Activated CD8-positive, alpha-beta memory T cell treated with anti-CD3 and anti-CD28 coated beads, Interleukin-2, amount 50 U/mL, for 1 hour (primary cell): ENCODE measurements around the gene MRPL3.
A peak's percentile ranks its signal among the peaks of the same experiment; 100 is the strongest.

Experiments
- DNase-seq: peaks from one replicate; pipeline ENCODE4 v3.0.0-alpha.2; 2020; ENCODE audit errors: extremely low read depth

Gene MRPL3

GRCh38 chr3:131502530-131503319 is at the start of gene MRPL3:
Gene MRPL3 (minus strand): TSS chr3:131502971. CDS start chr3:131502821, 150 bp downstream.
- DNase-seq = peak; percentile 62

GRCh38 chr3:131551761-131552160 is 49.0 kb upstream of the MRPL3 start:
- DNase-seq = no peak

- DNase-seq = no peak
These were observed 48.0 kb upstream of the MRPL3 start for GRCh38 chr3:131550562-131551465.

- DNase-seq = no peak
These were observed 46.6 kb upstream of the MRPL3 start for GRCh38 chr3:131549340-131549739.

- DNase-seq = no peak
These were observed 44.8 kb upstream of the MRPL3 start for GRCh38 chr3:131547585-131547984.

GRCh38 chr3:131546441-131546840 is 43.7 kb upstream of the MRPL3 start:
- DNase-seq = no peak

- DNase-seq = no peak
These were observed 41.8 kb upstream of the MRPL3 start for GRCh38 chr3:131544557-131544956.

GRCh38 chr3:131543714-131544113 is 40.9 kb upstream of the MRPL3 start:
- DNase-seq = no peak

GRCh38 chr3:131541288-131541687 is 38.5 kb upstream of the MRPL3 start:
- DNase-seq = no peak

GRCh38 chr3:131540821-131541220 is 38.0 kb upstream of the MRPL3 start:
- no peak for DNase-seq

- no peak for DNase-seq
These were observed 37.4 kb upstream of the MRPL3 start for GRCh38 chr3:131540143-131540542.

- DNase-seq = no peak
These were observed 36.2 kb upstream of the MRPL3 start for GRCh38 chr3:131538968-131539367.

- DNase-seq = no peak
These were observed 34.8 kb upstream of the MRPL3 start for GRCh38 chr3:131537531-131537930.

- no peak for DNase-seq
These were observed 32.8 kb upstream of the MRPL3 start for GRCh38 chr3:131535596-131535995.

- no peak for DNase-seq
These were observed 32.4 kb upstream of the MRPL3 start for GRCh38 chr3:131535131-131535530.

- no peak for DNase-seq
These were observed 29.9 kb upstream of the MRPL3 start for GRCh38 chr3:131532645-131533044.

GRCh38 chr3:131530843-131531242 is 28.1 kb upstream of the MRPL3 start:
- DNase-seq = no peak

GRCh38 chr3:131530388-131530787 is 27.6 kb upstream of the MRPL3 start:
- DNase-seq = no peak

GRCh38 chr3:131526801-131527347 is 24.1 kb upstream of the MRPL3 start:
- no peak for DNase-seq

- DNase-seq = no peak
These were observed 15.9 kb upstream of the MRPL3 start for GRCh38 chr3:131518680-131519079.

GRCh38 chr3:131505421-131505820 is 2.6 kb upstream of the MRPL3 start:
- no peak for DNase-seq

- DNase-seq = no peak
These were observed 507 bp upstream of the MRPL3 start for GRCh38 chr3:131503320-131503635.

GRCh38 chr3:131501949-131502348 is 822 bp downstream of the MRPL3 start:
- DNase-seq = no peak
